ENCODE data around the gene RBFOX1. TPM values are rescaled to one million over a fixed set of nuclear protein-coding genes. Genes with fewer than 3 reads are reported as not detected.

The RBFOX1 gene
- total RNA-seq, 1 donor from 2014 or later: not detected

- no peaks in the 10 kb centered on the region for H3K36me3 ChIP-seq
- no peak overlapping the region for H3K4me3 ChIP-seq
- H3K4me1 ChIP-seq: no peaks in the 10 kb centered on the region
- TF ChIP-seq CTCF (IDR thresholded peaks at IDR 0.05): no peak
- H3K27me3 ChIP-seq: no peaks in the 10 kb centered on the region
- no peak overlapping the region for H3K27ac ChIP-seq
- H3K9me3 ChIP-seq: no peaks in the 10 kb centered on the region
- intact Hi-C loops (cut with DNase I): no loop called here
- no peak for DNase-seq (ENCODE audit: low spot score in 2 of 2)
Observed at GRCh38 chr16:7614021-7614795, 281.6 kb downstream of the RBFOX1 start.

GRCh38 chr16:7615565-7615964 lies 282.9 kb downstream of the RBFOX1 start:
- no peaks in the 10 kb centered on the region for H3K4me1 ChIP-seq
- no peak for TF ChIP-seq CTCF (IDR thresholded peaks at IDR 0.05)
- no peak overlapping the region for H3K4me3 ChIP-seq
- no peaks in the 10 kb centered on the region for H3K27me3 ChIP-seq
- no peak overlapping the region for H3K27ac ChIP-seq
- DNase-seq (ENCODE audit: low spot score in 2 of 2): no peak
- H3K9me3 ChIP-seq: no peaks in the 10 kb centered on the region
- no peaks in the 10 kb centered on the region for H3K36me3 ChIP-seq
- intact Hi-C loops (cut with DNase I): no loop called here

- H3K27ac ChIP-seq: no peak overlapping the region
- intact Hi-C loops (cut with DNase I): no loop called here
- no peaks in the 10 kb centered on the region for H3K27me3 ChIP-seq
- H3K9me3 ChIP-seq: no peaks in the 10 kb centered on the region
- no peak for DNase-seq (ENCODE audit: low spot score in 2 of 2)
- no peak overlapping the region for H3K4me3 ChIP-seq
- no peaks in the 10 kb centered on the region for H3K4me1 ChIP-seq
- H3K36me3 ChIP-seq: no peaks in the 10 kb centered on the region
- no peak for TF ChIP-seq CTCF (IDR thresholded peaks at IDR 0.05)
Observed at GRCh38 chr16:7624871-7625766, 292.5 kb downstream of the RBFOX1 start.

GRCh38 chr16:7628981-7629380 lies 296.3 kb downstream of the RBFOX1 start:
- H3K27me3 ChIP-seq: no peaks in the 10 kb centered on the region
- DNase-seq (ENCODE audit: low spot score in 2 of 2): no peak
- H3K4me3 ChIP-seq: no peak overlapping the region
- intact Hi-C loops (cut with DNase I): no loop called here
- no peaks in the 10 kb centered on the region for H3K36me3 ChIP-seq
- H3K9me3 ChIP-seq: no peaks in the 10 kb centered on the region
- TF ChIP-seq CTCF (IDR thresholded peaks at IDR 0.05): no peak
- H3K27ac ChIP-seq: no peak overlapping the region
- H3K4me1 ChIP-seq: no peaks in the 10 kb centered on the region

GRCh38 chr16:7629571-7629970 lies 296.9 kb downstream of the RBFOX1 start:
- no peak for TF ChIP-seq CTCF (IDR thresholded peaks at IDR 0.05)
- Histone ChIP-seq H3K36me3 (no peaks in the 10 kb centered on the region), H3K4me3 (no peak overlapping the region), H3K4me1 (no peaks in the 10 kb centered on the region), H3K9me3 (no peaks in the 10 kb centered on the region), H3K27me3 (no peaks in the 10 kb centered on the region), H3K27ac (no peak overlapping the region)
- intact Hi-C loops (cut with DNase I): no loop called here
- DNase-seq (ENCODE audit: low spot score in 2 of 2): no peak
